ENCODE data around the gene SCARF2. TPM values are rescaled to one million over a fixed set of nuclear protein-coding genes. Genes with fewer than 3 reads are reported as not detected.

The SCARF2 gene
- total and polyA plus RNA-seq, 8 donors: 0.89 to 42.9 (median 3.9) TPM

DNA sequence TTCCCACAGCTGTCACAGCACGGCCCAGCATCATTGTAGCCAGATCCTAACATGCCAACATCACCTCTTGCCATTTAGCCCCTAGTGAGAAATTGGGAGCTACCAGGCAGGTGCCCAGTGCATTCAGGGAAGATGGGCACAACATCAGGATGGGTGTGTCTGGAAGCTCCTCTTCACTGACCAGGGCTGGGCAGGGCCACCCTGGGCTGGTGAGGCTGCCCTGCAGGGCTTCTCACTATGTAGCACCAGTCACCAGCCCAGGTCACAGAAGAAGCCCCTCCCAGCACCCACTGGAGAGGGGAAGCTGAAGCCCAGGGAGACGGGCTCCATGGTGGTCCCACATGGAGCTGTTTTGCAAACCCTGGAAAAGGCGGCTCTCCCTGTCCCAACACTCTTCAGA is 29.8 kb downstream of the SCARF2 start:
- intact Hi-C loops (cut with DNase I; ENCODE audit: low total_unique reads): no loop called here

DNA sequence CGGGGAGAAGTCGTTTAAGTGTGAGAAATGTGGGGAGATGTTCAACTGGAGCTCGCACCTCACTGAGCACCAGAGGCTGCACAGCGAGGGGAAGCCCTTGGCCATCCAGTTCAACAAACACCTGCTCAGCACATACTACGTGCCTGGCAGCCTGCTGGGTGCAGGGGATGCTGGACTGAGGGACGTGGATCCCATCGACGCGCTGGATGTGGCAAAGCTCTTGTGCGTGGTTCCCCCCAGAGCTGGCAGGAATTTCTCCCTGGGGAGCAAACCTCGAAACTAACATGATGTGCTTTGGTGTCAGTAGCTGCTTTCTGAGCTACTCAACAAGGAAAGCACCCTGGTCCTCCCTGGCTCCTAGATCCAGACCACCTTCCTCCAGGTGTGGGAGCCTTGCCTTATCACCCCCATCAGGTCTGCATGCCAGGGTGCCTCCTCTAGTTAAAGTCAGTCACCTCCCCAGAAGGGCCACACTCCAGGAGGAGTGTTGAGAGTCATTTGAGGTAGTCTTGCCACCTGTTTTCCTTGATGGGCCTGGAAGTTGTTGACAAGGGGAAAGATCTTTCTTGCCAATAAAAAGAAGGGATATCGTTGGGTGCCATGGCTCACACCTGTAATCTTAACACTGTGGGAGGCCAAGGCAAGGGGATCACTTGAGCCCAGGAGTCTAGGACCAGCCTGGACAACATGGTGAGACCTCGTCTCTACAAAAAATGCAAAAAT is 30.8 kb downstream of the SCARF2 start:
- DNase-seq: no peak
- WGBS, 5 donors: 89 to 95% (median 91%) methylated on average over 13 of the region's 13 CpGs
- Histone ChIP-seq H3K9me3 (no peaks in the 10 kb centered on the region), H3K36me3 (peaks cover 11 to 71% (median 59%) of the 10 kb centered on the region in 4 donors), H3K4me1 (no peaks in the 10 kb centered on the region), H3K27ac (no peak overlapping the region), H3K27me3 (no peaks in the 10 kb centered on the region), H3K4me3 (no peak overlapping the region)
- TF ChIP-seq POLR2A (IDR thresholded peaks at IDR 0.05) (no peak), POLR2AphosphoS5 (IDR thresholded peaks at IDR 0.05) (no peak), EP300 (IDR thresholded peaks at IDR 0.05) (no peak)
- TF ChIP-seq, protein P1, sequence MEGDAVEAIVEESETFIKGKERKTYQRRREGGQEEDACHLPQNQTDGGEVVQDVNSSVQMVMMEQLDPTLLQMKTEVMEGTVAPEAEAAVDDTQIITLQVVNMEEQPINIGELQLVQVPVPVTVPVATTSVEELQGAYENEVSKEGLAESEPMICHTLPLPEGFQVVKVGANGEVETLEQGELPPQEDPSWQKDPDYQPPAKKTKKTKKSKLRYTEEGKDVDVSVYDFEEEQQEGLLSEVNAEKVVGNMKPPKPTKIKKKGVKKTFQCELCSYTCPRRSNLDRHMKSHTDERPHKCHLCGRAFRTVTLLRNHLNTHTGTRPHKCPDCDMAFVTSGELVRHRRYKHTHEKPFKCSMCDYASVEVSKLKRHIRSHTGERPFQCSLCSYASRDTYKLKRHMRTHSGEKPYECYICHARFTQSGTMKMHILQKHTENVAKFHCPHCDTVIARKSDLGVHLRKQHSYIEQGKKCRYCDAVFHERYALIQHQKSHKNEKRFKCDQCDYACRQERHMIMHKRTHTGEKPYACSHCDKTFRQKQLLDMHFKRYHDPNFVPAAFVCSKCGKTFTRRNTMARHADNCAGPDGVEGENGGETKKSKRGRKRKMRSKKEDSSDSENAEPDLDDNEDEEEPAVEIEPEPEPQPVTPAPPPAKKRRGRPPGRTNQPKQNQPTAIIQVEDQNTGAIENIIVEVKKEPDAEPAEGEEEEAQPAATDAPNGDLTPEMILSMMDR (IDR thresholded peaks at IDR 0.05): no peak
- intact Hi-C loops (cut with DNase I; ENCODE audit: low total_unique reads): no loop called here

More for the DNA sequence above, 29.8 kb downstream of the SCARF2 start:
- H3K9me3 ChIP-seq: no peaks in the 10 kb centered on the region
- no peak for DNase-seq
- no peaks in the 10 kb centered on the region for H3K27me3 ChIP-seq
- no peak overlapping the region for H3K4me3 ChIP-seq
- 78 to 97% (median 86%) methylated on average over 1 to 3 of the region's 3 CpGs for WGBS, 5 donors
- peaks cover 11 to 62% (median 53%) of the 10 kb centered on the region in 4 donors for H3K36me3 ChIP-seq
- no peak overlapping the region for H3K27ac ChIP-seq
- peaks cover 0 to 3% (median 0%) of the 10 kb centered on the region in 4 donors for H3K4me1 ChIP-seq
- TF ChIP-seq EP300 (IDR thresholded peaks at IDR 0.05) (no peak), POLR2A (IDR thresholded peaks at IDR 0.05) (no peak), POLR2AphosphoS5 (IDR thresholded peaks at IDR 0.05) (no peak)
- TF ChIP-seq, protein P1 (IDR thresholded peaks at IDR 0.05): no peak

DNA sequence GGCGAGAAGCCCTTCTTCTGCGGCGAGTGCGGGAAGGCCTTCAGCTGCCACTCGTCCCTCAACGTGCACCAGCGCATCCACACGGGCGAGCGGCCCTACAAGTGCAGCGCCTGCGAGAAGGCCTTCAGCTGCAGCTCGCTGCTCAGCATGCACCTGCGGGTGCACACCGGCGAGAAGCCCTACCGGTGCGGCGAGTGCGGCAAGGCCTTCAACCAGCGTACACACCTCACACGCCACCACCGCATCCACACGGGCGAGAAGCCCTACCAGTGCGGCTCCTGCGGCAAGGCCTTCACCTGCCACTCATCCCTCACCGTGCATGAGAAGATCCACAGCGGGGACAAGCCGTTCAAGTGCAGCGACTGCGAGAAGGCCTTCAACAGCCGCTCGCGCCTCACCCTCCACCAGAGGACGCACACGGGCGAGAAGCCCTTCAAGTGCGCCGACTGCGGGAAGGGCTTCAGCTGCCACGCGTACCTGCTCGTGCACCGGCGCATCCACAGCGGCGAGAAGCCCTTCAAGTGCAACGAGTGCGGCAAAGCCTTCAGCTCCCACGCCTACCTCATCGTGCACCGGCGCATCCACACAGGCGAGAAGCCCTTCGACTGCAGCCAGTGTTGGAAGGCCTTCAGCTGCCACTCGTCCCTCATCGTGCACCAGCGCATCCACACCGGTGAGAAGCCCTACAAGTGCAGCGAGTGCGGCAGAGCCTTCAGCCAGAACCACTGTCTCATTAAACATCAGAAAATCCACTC is 31.5 kb downstream of the SCARF2 start:
- no peaks in the 10 kb centered on the region for H3K4me1 ChIP-seq
- peaks cover 12 to 74% (median 66%) of the 10 kb centered on the region in 4 donors for H3K36me3 ChIP-seq
- no peak for DNase-seq

DNA sequence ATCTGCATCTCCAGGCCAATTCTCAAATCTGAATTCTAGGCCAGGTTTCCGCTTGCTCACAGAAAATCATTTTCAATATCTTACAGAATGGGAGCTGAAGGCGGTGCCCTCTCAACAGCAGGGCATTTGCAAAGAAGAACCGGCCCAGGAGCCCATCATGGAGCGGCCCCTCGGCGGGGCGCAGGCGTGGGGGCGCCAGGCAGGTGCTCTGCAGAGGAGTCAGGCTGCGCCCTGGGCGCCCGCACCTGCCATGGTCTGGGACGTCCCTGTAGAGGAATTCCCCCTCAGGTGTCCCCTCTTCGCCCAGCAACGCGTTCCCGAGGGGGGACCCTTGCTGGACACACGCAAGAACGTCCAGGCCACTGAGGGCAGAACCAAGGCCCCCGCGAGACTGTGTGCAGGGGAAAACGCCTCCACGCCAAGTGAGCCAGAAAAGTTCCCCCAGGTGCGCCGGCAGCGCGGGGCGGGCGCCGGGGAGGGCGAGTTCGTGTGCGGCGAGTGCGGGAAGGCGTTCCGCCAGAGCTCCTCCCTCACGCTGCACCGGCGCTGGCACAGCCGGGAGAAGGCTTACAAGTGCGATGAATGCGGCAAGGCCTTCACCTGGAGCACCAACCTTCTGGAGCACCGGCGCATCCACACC is 32.2 kb downstream of the SCARF2 start:
- Histone ChIP-seq H3K36me3 (peaks cover 19 to 81% (median 72%) of the 10 kb centered on the region in 4 donors), H3K4me1 (no peaks in the 10 kb centered on the region), H3K27ac (no peak overlapping the region), H3K4me3 (no peak overlapping the region), H3K27me3 (no peaks in the 10 kb centered on the region), H3K9me3 (no peaks in the 10 kb centered on the region)
- no peak for TF ChIP-seq EP300 (IDR thresholded peaks at IDR 0.05)
- TF ChIP-seq POLR2AphosphoS5 (IDR thresholded peaks at IDR 0.05): no peak
- no peak for TF ChIP-seq POLR2A (IDR thresholded peaks at IDR 0.05)
- TF ChIP-seq, protein P1 (IDR thresholded peaks at IDR 0.05): no peak
- no peak for DNase-seq
- 95 to 98% (median 96%) methylated on average over 35 to 45 of the region's 45 CpGs for WGBS, 5 donors
- intact Hi-C loops (cut with DNase I; ENCODE audit: low total_unique reads): no loop called here

More for the DNA sequence above, 31.5 kb downstream of the SCARF2 start:
- no peaks in the 10 kb centered on the region for H3K9me3 ChIP-seq
- H3K27ac ChIP-seq: no peak overlapping the region
- H3K27me3 ChIP-seq: no peaks in the 10 kb centered on the region
- TF ChIP-seq, protein P1 (IDR thresholded peaks at IDR 0.05): no peak
- TF ChIP-seq POLR2AphosphoS5 (IDR thresholded peaks at IDR 0.05) (no peak), POLR2A (IDR thresholded peaks at IDR 0.05) (no peak), EP300 (IDR thresholded peaks at IDR 0.05) (no peak)
- no peak overlapping the region for H3K4me3 ChIP-seq
- 94 to 97% (median 96%) methylated on average over 20 to 62 of the region's 62 CpGs for WGBS, 5 donors
- intact Hi-C loops (cut with DNase I; ENCODE audit: low total_unique reads): no loop called here

Measured in stomach (tissue), 9 donors.